K562 (cell line): ENCODE data around the gene ANK2. TPM values are rescaled to one million over a fixed set of nuclear protein-coding genes. Genes with fewer than 3 reads are reported as not detected.

Experiments
- ATAC-seq: fragments of 200-7000 bp; cut with Tn5 transposase; 3 replicates; pipeline ENCODE4 v1.9.1; 2020; ENCODE audit warnings: moderate library complexity
- BruUV-seq: library from RNA; stranded (reverse); fragments of 400-500 nt; replicated peaks from 2 replicates; lab custom pipeline; 2021; lab: Mats Ljungman, UMichigan
- CTCF ChIA-PET: fragments of 300-600 bp; formaldehyde crosslinking; extraction: SDS; loops from one replicate; lab custom pipeline; 2021; ENCODE audit warnings: low intra/inter-chr PET ratio; lab: Yijun Ruan, JAX
- POLR2A ChIA-PET: fragments of 300-600, 350-650 bp; sonication (Branson Sonifier 250); formaldehyde crosslinking; extraction: SDS; loops from one replicate; lab custom pipeline; 2021; ENCODE audit warnings: antibody characterized with exemption, inconsistent platforms; lab: Yijun Ruan, JAX
- DNase-seq, 4 experiments: peaks; one replicate each; pipeline versions ENCODE4 v3.0.0 to v3.0.0-alpha.2; 2011 to 2018; ENCODE audit warnings: low spot score in 3 of 4, mixed read lengths in 3 of 4; ENCODE audit errors: extremely low read depth in 1 of 4
- FAIRE-seq: peaks from 2 replicates; lab custom pipeline; 2011; peaks lifted over from hg19 to GRCh38; lab: Jason Lieb, UNC
- H2AFZ ChIP-seq: 2 replicates; pipeline ENCODE4 v1.6.0; 2011; ENCODE audit warnings: low read depth, low read length, control low read depth, inconsistent platforms
- H3K27ac ChIP-seq: fragments of 200-600 bp; 3 replicates; pipeline ENCODE4 v1.8.0; 2011; ENCODE audit warnings: low read depth, mild to moderate bottlenecking, control low read depth, inconsistent platforms, low read length, moderate library complexity, mixed read lengths; ENCODE audit errors: extremely low read depth
- H3K27me3 ChIP-seq, 2 experiments: fragments of 300-600 bp in 1 of 2; 2 replicates in 1 of 2; 3 replicates in 1 of 2; pipeline versions ENCODE4 v1.6.0 to v1.8.0; 2011; ENCODE audit warnings: inconsistent platforms in 2 of 2, low read length in 2 of 2, mild to moderate bottlenecking in 1 of 2, mixed read lengths in 1 of 2, moderate library complexity in 1 of 2; ENCODE audit not compliant: control insufficient read depth in 2 of 2, insufficient read depth in 2 of 2
- H3K36me3 ChIP-seq: fragments of 300-600 bp; 3 replicates; pipeline ENCODE4 v1.8.0; 2011; ENCODE audit warnings: mild to moderate bottlenecking, low read length, inconsistent platforms; ENCODE audit not compliant: control insufficient read depth, insufficient read depth
- H3K4me1 ChIP-seq, 2 experiments: fragments of 200-600 bp in 1 of 2; replicated peaks in 1 of 2; 2 replicates in 1 of 2; 3 replicates in 1 of 2; pipeline versions ENCODE4 v1.5.1 to v1.8.0; 2011; ENCODE audit warnings: inconsistent platforms in 2 of 2, low read length in 2 of 2, mild to moderate bottlenecking in 1 of 2, mixed read lengths in 1 of 2, moderate library complexity in 1 of 2; ENCODE audit not compliant: control insufficient read depth in 2 of 2, insufficient read depth in 2 of 2
- H3K4me2 ChIP-seq: 2 replicates; pipeline ENCODE4 v1.6.1; 2011; ENCODE audit warnings: low read length, control low read depth, inconsistent platforms, mixed read lengths; ENCODE audit not compliant: insufficient read depth
- H3K4me3 ChIP-seq: fragments of 200-600 bp; sonication (generic), shearing (Covaris generic); 2 replicates; pipeline ENCODE4 v1.5.1; 2016; ENCODE audit warnings: control low read depth, inconsistent platforms
- H3K79me2 ChIP-seq: fragments of 200-600 bp; 3 replicates; pipeline ENCODE4 v1.8.0; 2011; ENCODE audit warnings: low read length, inconsistent platforms; ENCODE audit not compliant: control insufficient read depth, insufficient read depth
- H3K9ac ChIP-seq, 2 experiments: 2 replicates each; pipeline versions ENCODE4 v1.6.0 to v1.6.1; 2011; ENCODE audit warnings: low read depth in 2 of 2, low read length in 2 of 2, control low read depth in 1 of 2, inconsistent platforms in 1 of 2, mild to moderate bottlenecking in 1 of 2, mixed read lengths in 1 of 2; ENCODE audit not compliant: insufficient read depth in 1 of 2
- H3K9me1 ChIP-seq: one replicate; pipeline ENCODE4 v1.6.0; 2011; ENCODE audit warnings: inconsistent platforms, mild to moderate bottlenecking, low read length, moderate library complexity; ENCODE audit not compliant: control insufficient read depth, insufficient read depth
- H3K9me3 ChIP-seq: replicated peaks from 2 replicates; pipeline ENCODE4 v1.5.1; 2011; ENCODE audit warnings: low read depth, low read length, inconsistent platforms; ENCODE audit not compliant: control insufficient read depth, insufficient read depth
- H4K20me1 ChIP-seq: replicated peaks from 2 replicates; pipeline ENCODE4 v1.6.1; 2011; ENCODE audit warnings: low read length, inconsistent platforms, mixed read lengths; ENCODE audit not compliant: control insufficient read depth, insufficient read depth
- CBFA2T3 ChIP-seq: fragments of 450-650 bp; IDR thresholded peaks from 2 replicates; pipeline ENCODE4 v1.6.1; 2017
- ELF4 ChIP-seq: fragments of 450-650 bp; formaldehyde crosslinking; IDR thresholded peaks from 2 replicates; pipeline ENCODE4 v1.4.0; 2022; ENCODE audit warnings: missing genetic modification characterization
- KHSRP ChIP-seq: fragments of 450-650 bp; IDR thresholded peaks from 2 replicates; pipeline ENCODE4 v1.6.1; 2017
- MAFK ChIP-seq: IDR thresholded peaks from 2 replicates; pipeline ENCODE4 v1.6.1; 2011; ENCODE audit warnings: low read length, improper control_type of control experiment
- PHF8 ChIP-seq: fragments of 200-600 bp; sonication (generic); IDR thresholded peaks from 2 replicates; pipeline ENCODE4 v1.6.1; 2012; ENCODE audit warnings: mixed run types, mild to moderate bottlenecking, inconsistent platforms, low read length, moderate library complexity, borderline replicate concordance
- PRDM10 ChIP-seq: fragments of 450-650 bp; IDR thresholded peaks from 2 replicates; pipeline ENCODE4 v1.6.1; 2018; ENCODE audit not compliant: partially characterized antibody
- SUPT5H ChIP-seq: fragments of 450-650 bp; IDR thresholded peaks from 2 replicates; pipeline ENCODE4 v1.6.1; 2016
- ZNF239 ChIP-seq: fragments of 250-450 bp; sonication (Bioruptor Pico); IDR thresholded peaks from 2 replicates; pipeline ENCODE4 v1.4.0; 2020; ENCODE audit warnings: mild to moderate bottlenecking
- ZNF57 ChIP-seq: fragments of 450-650 bp; formaldehyde crosslinking; IDR thresholded peaks from 2 replicates; pipeline ENCODE4 v1.4.0; 2020; ENCODE audit warnings: mild to moderate bottlenecking, moderate library complexity
- ZSCAN32 ChIP-seq: fragments of 450-650 bp; formaldehyde crosslinking; IDR thresholded peaks from 2 replicates; pipeline ENCODE4 v1.4.0; 2020; ENCODE audit warnings: mild to moderate bottlenecking, moderate library complexity
- WGBS: fragments of 100-300 bp; shearing (Covaris generic); methylation state at CpG from one replicate; pipeline ENCODE4 v1.1.6; 2016; ENCODE audit warnings: low coverage, mixed read lengths; ENCODE audit not compliant: insufficient coverage; ENCODE audit errors: missing lambda C conversion rate; 5-methylcytosine and 5-hydroxymethylcytosine counted together
- in situ Hi-C: fragments of 300-500 bp; cut with MboI; formaldehyde crosslinking; loops from 4 replicates; pipeline ENCODE4 v1.15.0; 2018; ENCODE audit warnings: inconsistent platforms, mixed read lengths
- intact Hi-C: fragments of 100-400 bp; cut with micrococcal nuclease; formaldehyde crosslinking; loops from 2 replicates; pipeline ENCODE4 v1.14.2; 2022
- polyA plus RNA-seq, 8 experiments: library from polyadenylated mRNA; depleted of rRNA in 4 of 8; stranded (reverse) in 5 of 8; unstranded in 3 of 8; fragments of >200 nt; fragmentation: Nextera tagmentation in 2 of 8; fragmentation: Illumina TruSeq in 1 of 8; extraction: Ambion mirVana in 2 of 8; extraction: Trizol in 1 of 8; gene quantifications; 2 replicates each; pipeline versions ENCODE4 v1.2.1 to v1.2.3, GENCODE V29; 2011 to 2014; ENCODE audit warnings: inconsistent platforms in 1 of 8, missing spikeins in 1 of 8
- total RNA-seq, 7 experiments: library from RNA; depleted of rRNA in 6 of 7; stranded (reverse); fragments of >200 nt in 6 of 7; fragmentation: Illumina TruSeq in 2 of 7; extraction: Trizol in 2 of 7; gene quantifications; 2 replicates each; pipeline versions ENCODE4 v1.2.1 to v1.2.3, GENCODE V29; 2011 to 2021; ENCODE audit warnings: low replicate concordance in 1 of 7

Gene ANK2
- total and polyA plus RNA-seq, 9 of the 15 experiments (the other 6 are each of a cell fraction or from before 2014, with no cell fraction given), result 0.07 to 0.24 TPM; not detected in 7

DNA sequence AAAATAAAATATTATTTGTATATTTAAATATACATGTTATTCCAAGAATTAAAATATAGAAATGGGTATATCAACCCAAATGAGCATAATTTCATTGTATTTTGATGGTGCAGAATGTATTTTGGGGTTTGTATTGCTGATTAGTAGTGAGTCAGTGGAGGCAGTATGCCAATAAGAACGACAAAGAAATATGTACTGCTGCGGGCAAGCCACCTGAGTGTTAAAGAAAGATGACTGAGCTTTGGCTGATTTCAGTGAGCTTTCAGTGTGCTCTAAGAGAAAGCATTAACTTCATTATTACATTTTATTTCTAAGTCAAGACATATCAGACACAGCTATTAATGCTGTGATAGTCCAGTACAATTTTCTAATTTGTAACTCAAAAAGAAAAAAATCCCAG lies 297.8 kb downstream of the ANK2 start (continued):
- TF ChIP-seq PHF8 (no peak), PRDM10 (no peak), SUPT5H (no peak), KHSRP (no peak), MAFK (no peak), ELF4 (CRISPR knock-in tag) (no peak)

GRCh38 chr4:113349430-113349829 lies 300.0 kb downstream of the ANK2 start:
- in situ Hi-C loops, result no loop called here
- H4K20me1 ChIP-seq, result no peaks in the 10 kb centered on the region
- H2AFZ ChIP-seq, result no peak overlapping the region
- H3K9ac ChIP-seq, result no peak overlapping the region
- no peak for FAIRE-seq
- TF ChIP-seq CBFA2T3 (no peak), ZNF239 (CRISPR knock-in tag) (no peak), ZNF57 (CRISPR knock-in tag) (no peak), ZSCAN32 (CRISPR knock-in tag) (no peak)
- no peak for ATAC-seq
- no peaks in the 10 kb centered on the region for H3K79me2 ChIP-seq
- no peaks in the 10 kb centered on the region for H3K9me1 ChIP-seq
- H3K27me3 ChIP-seq, result no peaks in the 10 kb centered on the region
- no peaks in the 10 kb centered on the region for H3K9me3 ChIP-seq
- H3K27ac ChIP-seq, result no peak overlapping the region
- H3K4me1 ChIP-seq, result no peaks in the 10 kb centered on the region
- WGBS, result 0% methylated on average over 4 of the region's 4 CpGs
- H3K36me3 ChIP-seq, result no peaks in the 10 kb centered on the region
- intact Hi-C loops, result no loop called here
- H3K4me2 ChIP-seq, result no peak overlapping the region
- DNase-seq, result no peak
- POLR2A ChIA-PET, result no interaction called here
- BruUV-seq, result no TSS peak
- CTCF ChIA-PET, result no interaction called here
- no peak overlapping the region for H3K4me3 ChIP-seq
